ENCODE data around the gene PTPRN2. TPM values are rescaled to one million over a fixed set of nuclear protein-coding genes. Genes with fewer than 3 reads are reported as not detected.
"Not testable (repeated sequence)": the region's sequence is repeated elsewhere in the genome, so short reads cannot be mapped to it uniquely, and the experiment has no call there.

PTPRN2 gene
- total and polyA plus RNA-seq, 2 of the 13 experiments (the other 11 are each of a cell fraction or from before 2014, with no cell fraction given) = 2.5 to 24.2 TPM

DNA sequence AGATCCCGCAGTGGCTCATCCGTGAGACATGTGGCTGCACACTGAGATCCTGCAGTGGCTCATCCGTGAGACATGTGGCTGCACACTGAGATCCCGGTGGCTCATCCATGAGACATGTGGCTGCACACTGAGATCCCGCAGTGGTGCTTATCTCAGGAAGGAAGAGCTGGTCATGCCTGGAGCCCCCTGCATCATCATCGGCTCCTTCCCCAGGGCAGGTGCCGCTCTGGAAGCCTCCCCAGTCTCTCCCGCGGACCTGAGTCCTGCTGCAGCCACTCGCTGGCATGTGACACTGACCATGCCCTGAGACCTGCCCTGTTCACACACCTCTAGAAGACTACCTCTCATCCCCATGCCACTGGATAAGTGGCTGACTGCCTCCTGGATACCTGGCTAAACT lies 181.3 kb downstream of the PTPRN2 start (continued):
- no peak for TF ChIP-seq TFE3 (CRISPR knock-in tag; IDR thresholded peaks at IDR 0.05)
- no peak for TF ChIP-seq GATA4 (IDR thresholded peaks at IDR 0.05; ENCODE audit: borderline replicate concordance, low read depth)
- no peak for TF ChIP-seq ZBTB8A (CRISPR knock-in tag; IDR thresholded peaks at IDR 0.05; ENCODE audit: borderline replicate concordance, low read depth)
- TF ChIP-seq GTF3A (CRISPR knock-in tag; conservative IDR thresholded peaks at IDR 0.05) = no peak
- no peak for TF ChIP-seq ISX (CRISPR knock-in tag; conservative IDR thresholded peaks at IDR 0.05)

- H3K79me2 ChIP-seq (ENCODE audit: insufficient read depth, low read length); H3K4me1 ChIP-seq (ENCODE audit: insufficient read depth, low read length); H3K9me3 ChIP-seq (ENCODE audit: low read length); H2AFZ ChIP-seq (ENCODE audit: low read length); CTCF ChIA-PET (ENCODE audit: low intra/inter-chr PET ratio, low total read pairs); FAIRE-seq; H3K4me3 ChIP-seq (replicated peaks in 1 of 3; ENCODE audit: insufficient read depth in 1 of 3, low read depth in 2 of 3, low read length in 3 of 3); DNase-seq (ENCODE audit: low spot score); intact Hi-C loops (cut with micrococcal nuclease; ENCODE audit: unreplicated experiment); H3K4me2 ChIP-seq (ENCODE audit: low read depth, low read length); H3K9ac ChIP-seq (ENCODE audit: insufficient read depth, low read depth, low read length); ATAC-seq; POLR2A ChIA-PET; H3K27ac ChIP-seq (ENCODE audit: extremely low read length, insufficient read depth, low read length); BruUV-seq (replicated peaks); H3K36me3 ChIP-seq (replicated peaks in 1 of 2; ENCODE audit: control insufficient read depth in 1 of 2, insufficient read depth in 2 of 2, low read length in 2 of 2); H3K27me3 ChIP-seq (ENCODE audit: control insufficient read depth in 1 of 2, insufficient read depth in 2 of 2, low read length in 2 of 2); in situ Hi-C loops (cut with HindIII; ENCODE audit: extremely low pct_ligation_motif_present, low pct_unique_long_range_greater_than_20kb): not testable (repeated sequence)
- WGBS (ENCODE audit: low lambda C conversion rate) = 86% methylated on average over 11 of the region's 30 CpGs
- peaks cover 60% of the 10 kb centered on the region for H4K20me1 ChIP-seq (ENCODE audit: insufficient read depth, low read length)
Observed at GRCh38 chr7:158405771-158406170, 181.9 kb downstream of the PTPRN2 start.

DNA sequence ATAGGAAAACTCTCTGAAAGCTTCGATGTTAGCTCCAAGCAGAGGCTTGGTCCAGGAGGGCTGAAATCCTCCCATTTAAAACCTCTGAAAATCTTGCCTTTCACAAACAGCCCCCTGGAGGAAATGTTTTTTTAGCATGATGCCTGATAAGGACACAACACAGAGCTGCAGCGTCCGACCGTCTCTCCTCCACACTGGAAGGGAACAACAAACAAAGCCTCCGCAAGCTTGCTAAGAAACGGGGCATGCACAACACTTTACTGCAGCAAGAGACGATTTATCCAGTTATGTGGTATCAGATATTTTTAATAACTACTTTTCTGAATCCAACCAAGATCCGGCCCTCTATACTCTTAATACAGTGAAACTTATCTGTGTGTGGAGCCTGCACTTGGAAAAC lies 182.3 kb downstream of the PTPRN2 start:
- no peak overlapping the region for H2AFZ ChIP-seq (ENCODE audit: low read length)
- no peak for FAIRE-seq
- intact Hi-C loops (cut with micrococcal nuclease; ENCODE audit: unreplicated experiment) = no loop called here
- TF ChIP-seq HMG20B (CRISPR knock-in tag; conservative IDR thresholded peaks at IDR 0.05) (no peak), TAF15 (IDR thresholded peaks at IDR 0.05; ENCODE audit: low read depth, low read length, poor library complexity, severe bottlenecking) (no peak), HOXA7 (CRISPR knock-in tag; IDR thresholded peaks at IDR 0.05) (no peak), KDM3A (CRISPR knock-in tag; IDR thresholded peaks at IDR 0.05; ENCODE audit: low read depth) (no peak), SIX4 (CRISPR knock-in tag; IDR thresholded peaks at IDR 0.05) (no peak), XRCC5 (optimal IDR thresholded peaks at IDR 0.05; ENCODE audit: low read length) (no peak), ZNF451 (CRISPR knock-in tag; IDR thresholded peaks at IDR 0.05) (no peak), SAFB2 (CRISPR knock-in tag; IDR thresholded peaks at IDR 0.05; ENCODE audit: borderline replicate concordance, low read depth) (no peak), STAT6 (CRISPR knock-in tag; IDR thresholded peaks at IDR 0.05; ENCODE audit: borderline replicate concordance) (no peak), ZNF256 (CRISPR knock-in tag; conservative IDR thresholded peaks at IDR 0.05) (no peak)

More for the DNA sequence above, 182.3 kb downstream of the PTPRN2 start:
- H4K20me1 ChIP-seq (ENCODE audit: insufficient read depth, low read length) = peaks cover 61% of the 10 kb centered on the region
- H3K36me3 ChIP-seq (replicated peaks in 1 of 2; ENCODE audit: control insufficient read depth in 1 of 2, insufficient read depth in 2 of 2, low read length in 2 of 2) = no peaks in the 10 kb centered on the region; a peak in 1 of 5 replicates
- H3K4me3 ChIP-seq (replicated peaks in 1 of 3; ENCODE audit: insufficient read depth in 1 of 3, low read depth in 2 of 3, low read length in 3 of 3) = no peak overlapping the region
- ATAC-seq (no peak), DNase-seq (ENCODE audit: low spot score) (no peak)
- no peak overlapping the region for H3K9ac ChIP-seq (ENCODE audit: insufficient read depth, low read depth, low read length)
- in situ Hi-C loops (cut with HindIII; ENCODE audit: extremely low pct_ligation_motif_present, low pct_unique_long_range_greater_than_20kb) = no loop called here
- ChIA-PET CTCF (ENCODE audit: low intra/inter-chr PET ratio, low total read pairs) (no interaction called here), POLR2A (no interaction called here)
- H3K79me2 ChIP-seq (ENCODE audit: insufficient read depth, low read length) = no peaks in the 10 kb centered on the region
- H3K4me2 ChIP-seq (ENCODE audit: low read depth, low read length) = no peak overlapping the region
- BruUV-seq (replicated peaks) = no TSS peak
- no peaks in the 10 kb centered on the region for H3K27me3 ChIP-seq (ENCODE audit: control insufficient read depth in 1 of 2, insufficient read depth in 2 of 2, low read length in 2 of 2)
- no peaks in the 10 kb centered on the region for H3K4me1 ChIP-seq (ENCODE audit: insufficient read depth, low read length)
- no peak overlapping the region for H3K27ac ChIP-seq (ENCODE audit: extremely low read length, insufficient read depth, low read length)
- no peaks in the 10 kb centered on the region for H3K9me3 ChIP-seq (ENCODE audit: low read length)
- WGBS (ENCODE audit: low lambda C conversion rate) = 88% methylated on average over 8 of the region's 8 CpGs
